Activated naive CD8-positive, alpha-beta T cell treated with anti-CD3 and anti-CD28 coated beads for 36 hours (primary cell): ENCODE data around the gene TNFAIP8. TPM values are rescaled to one million over a fixed set of nuclear protein-coding genes. Genes with fewer than 3 reads are reported as not detected.

ENCODE experiments used
- DNase-seq: peaks from one replicate; pipeline ENCODE4 v3.0.0; 2021
- H3K27ac Mint-ChIP-seq: one replicate; pipeline ENCODE4 v1.8.0; 2022; ENCODE audit warnings: mild to moderate bottlenecking, moderate library complexity, mixed read lengths
- H3K27me3 Mint-ChIP-seq: one replicate; pipeline ENCODE4 v1.8.0; 2022; ENCODE audit warnings: mild to moderate bottlenecking, mixed read lengths
- H3K36me3 Mint-ChIP-seq: one replicate; pipeline ENCODE4 v1.8.0; 2021; ENCODE audit warnings: mild to moderate bottlenecking, mixed read lengths
- H3K4me1 Mint-ChIP-seq: one replicate; pipeline ENCODE4 v1.8.0; 2021; ENCODE audit warnings: mixed read lengths
- H3K4me3 Mint-ChIP-seq: one replicate; pipeline ENCODE4 v1.8.0; 2022; ENCODE audit warnings: mild to moderate bottlenecking, moderate library complexity, mixed read lengths
- H3K9me3 Mint-ChIP-seq: one replicate; pipeline ENCODE4 v1.8.0; 2022; ENCODE audit warnings: mixed read lengths
- total RNA-seq, 2 experiments: library from RNA; stranded (reverse); gene quantifications; one replicate each; pipeline ENCODE4 v1.2.3, GENCODE V29; 2021

Gene TNFAIP8
- total RNA-seq, 2 experiments from 2014 or later, result 176 to 178 TPM

DNA sequence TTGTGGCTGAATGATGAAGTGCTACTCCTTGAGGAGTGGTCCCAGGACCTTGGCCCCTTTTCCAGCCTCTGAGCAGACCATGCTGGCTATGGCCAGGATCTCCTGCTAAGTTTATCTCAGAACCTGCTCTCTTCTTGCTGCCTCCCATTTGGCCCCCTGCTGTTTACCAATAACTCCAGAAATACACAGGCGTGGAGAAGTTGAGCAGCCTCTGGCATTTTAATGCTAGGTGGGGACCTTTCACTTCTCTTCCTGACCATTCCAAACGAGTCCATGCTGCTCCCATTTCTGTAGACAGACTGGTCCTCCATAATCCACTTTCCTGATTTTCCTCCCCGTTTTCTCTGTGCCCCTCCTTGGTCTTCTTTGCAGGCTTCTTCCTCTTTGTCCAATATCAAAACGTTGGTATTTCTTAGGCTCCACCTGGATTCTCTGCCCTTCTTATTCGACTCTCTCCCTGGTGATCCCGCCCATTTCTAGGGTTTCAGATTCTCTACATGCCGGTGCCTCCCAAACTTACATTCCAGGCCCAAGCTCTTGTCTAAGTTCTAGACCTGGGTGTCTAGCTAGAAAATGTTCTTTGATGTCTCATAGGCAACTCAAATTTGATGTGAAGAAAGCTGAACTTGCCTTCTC lies 33.4 kb upstream of the TNFAIP8 start:
- peaks cover 48% of the 10 kb centered on the region for H3K36me3 Mint-ChIP-seq
- H3K27ac Mint-ChIP-seq, result peak overlapping the region; percentile 91
- H3K4me1 Mint-ChIP-seq, result peaks cover 82% of the 10 kb centered on the region
- peak overlapping the region; percentile 57 for H3K4me3 Mint-ChIP-seq
- DNase-seq, result no peak
- H3K27me3 Mint-ChIP-seq, result no peaks in the 10 kb centered on the region
- H3K9me3 Mint-ChIP-seq, result no peaks in the 10 kb centered on the region

GRCh38 chr5:119322948-119323537 lies 32.8 kb upstream of the TNFAIP8 start:
- Mint-ChIP-seq H3K9me3 (no peaks in the 10 kb centered on the region), H3K27ac (peak overlapping the region; percentile 91), H3K27me3 (no peaks in the 10 kb centered on the region), H3K36me3 (peaks cover 48% of the 10 kb centered on the region), H3K4me3 (peak overlapping the region; percentile 57), H3K4me1 (peaks cover 86% of the 10 kb centered on the region)
- no peak for DNase-seq

DNA sequence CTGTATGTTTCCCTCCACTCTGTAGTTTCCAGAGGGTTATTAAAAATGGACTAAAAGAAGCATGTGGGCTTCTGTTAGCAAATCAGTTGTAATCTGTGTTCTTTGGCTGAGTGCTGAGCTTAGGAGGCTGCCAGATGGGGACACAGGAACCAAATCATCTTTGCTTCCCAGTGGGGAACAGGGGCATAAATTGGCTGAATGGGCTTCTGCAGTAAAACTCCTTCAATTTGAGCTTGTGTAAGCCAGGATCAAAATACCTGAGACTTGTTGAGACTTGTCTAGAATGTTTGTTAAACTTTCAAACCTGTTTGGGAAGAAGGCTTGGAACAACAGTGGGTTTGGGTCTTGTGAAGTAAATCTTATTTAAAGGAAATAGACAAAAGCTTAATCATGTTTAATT lies 32.2 kb upstream of the TNFAIP8 start:
- H3K36me3 Mint-ChIP-seq, result peaks cover 44% of the 10 kb centered on the region
- peaks cover 86% of the 10 kb centered on the region for H3K4me1 Mint-ChIP-seq
- no peak overlapping the region for H3K4me3 Mint-ChIP-seq
- H3K27me3 Mint-ChIP-seq, result no peaks in the 10 kb centered on the region
- peak overlapping the region; percentile 91 for H3K27ac Mint-ChIP-seq
- no peak for DNase-seq
- no peaks in the 10 kb centered on the region for H3K9me3 Mint-ChIP-seq

- H3K27ac Mint-ChIP-seq, result no peak overlapping the region
These were observed 31.0 kb upstream of the TNFAIP8 start for GRCh38 chr5:119324842-119325241.

DNA sequence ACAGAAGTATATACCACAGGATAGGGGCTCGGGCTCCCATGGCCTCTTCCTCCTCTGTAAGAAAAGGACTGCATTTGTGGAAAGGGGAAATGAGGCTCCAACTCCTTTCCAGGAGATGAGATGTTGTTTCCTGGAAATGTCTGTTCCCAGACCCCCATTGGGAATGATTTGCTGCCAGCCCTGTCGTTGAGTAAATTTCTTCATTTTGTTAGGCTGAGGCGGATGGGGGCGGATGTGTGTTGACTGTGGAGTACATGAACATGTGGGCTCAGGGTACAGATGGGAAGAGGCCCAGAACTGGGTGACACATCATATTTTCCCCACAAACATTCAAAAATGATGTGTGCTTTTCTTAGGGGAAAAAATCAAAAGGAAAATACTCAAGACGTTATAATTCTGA lies 28.8 kb upstream of the TNFAIP8 start:
- no peaks in the 10 kb centered on the region for H3K27me3 Mint-ChIP-seq
- H3K36me3 Mint-ChIP-seq, result peaks cover 34% of the 10 kb centered on the region
- H3K4me1 Mint-ChIP-seq, result peaks cover 88% of the 10 kb centered on the region
- no peaks in the 10 kb centered on the region for H3K9me3 Mint-ChIP-seq
- no peak for DNase-seq
- H3K4me3 Mint-ChIP-seq, result peak overlapping the region; percentile 59
- peak overlapping the region; percentile 96 for H3K27ac Mint-ChIP-seq

More at GRCh38 chr5:119324842-119325241, 31.0 kb upstream of the TNFAIP8 start:
- Mint-ChIP-seq H3K36me3 (peaks cover 39% of the 10 kb centered on the region), H3K4me1 (peaks cover 87% of the 10 kb centered on the region), H3K9me3 (no peaks in the 10 kb centered on the region), H3K4me3 (no peak overlapping the region), H3K27me3 (no peaks in the 10 kb centered on the region)
- no peak for DNase-seq

DNA sequence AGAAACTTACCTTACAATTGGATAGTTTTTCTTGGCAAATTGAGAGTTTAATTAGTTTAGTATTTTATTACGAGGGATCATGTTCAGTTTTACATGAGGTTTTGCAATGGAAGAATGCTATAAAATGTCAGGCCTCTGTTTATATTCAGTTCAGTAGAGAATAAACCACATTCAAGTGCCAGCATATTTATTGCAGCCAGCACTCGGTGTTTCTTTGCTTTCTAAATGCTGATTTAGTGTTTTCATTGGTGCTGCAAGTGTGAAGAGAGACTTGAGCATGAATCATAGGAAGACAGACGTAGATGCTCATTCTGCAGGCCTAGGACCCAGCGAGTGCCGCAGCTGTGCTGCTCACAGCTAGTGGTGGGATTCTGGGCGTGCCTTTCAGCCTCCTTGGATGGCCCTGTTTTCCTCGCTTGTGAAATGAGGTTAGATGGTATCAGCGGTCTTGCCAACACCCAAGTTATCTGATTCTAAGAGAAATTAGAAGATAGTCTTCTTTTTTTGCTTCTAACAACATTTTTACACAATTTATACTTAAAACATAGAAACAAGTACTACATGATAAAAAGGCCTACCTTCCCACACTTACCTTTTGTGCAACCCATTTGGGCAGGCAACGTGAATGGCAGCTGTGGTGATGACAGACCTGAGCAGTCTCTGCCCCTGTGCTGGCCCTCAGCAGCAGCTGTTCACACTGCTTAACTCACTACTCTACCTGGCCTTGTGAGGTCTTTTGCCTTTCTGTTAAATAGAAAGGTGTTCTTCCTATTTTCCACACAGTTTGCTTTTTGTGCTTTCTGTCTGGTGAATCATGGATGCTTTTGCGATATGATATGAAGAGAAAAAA lies 26.8 kb upstream of the TNFAIP8 start:
- peak overlapping the region; percentile 96 for H3K27ac Mint-ChIP-seq
- H3K36me3 Mint-ChIP-seq, result peaks cover 34% of the 10 kb centered on the region
- H3K4me3 Mint-ChIP-seq, result peak overlapping the region; percentile 15

DNA sequence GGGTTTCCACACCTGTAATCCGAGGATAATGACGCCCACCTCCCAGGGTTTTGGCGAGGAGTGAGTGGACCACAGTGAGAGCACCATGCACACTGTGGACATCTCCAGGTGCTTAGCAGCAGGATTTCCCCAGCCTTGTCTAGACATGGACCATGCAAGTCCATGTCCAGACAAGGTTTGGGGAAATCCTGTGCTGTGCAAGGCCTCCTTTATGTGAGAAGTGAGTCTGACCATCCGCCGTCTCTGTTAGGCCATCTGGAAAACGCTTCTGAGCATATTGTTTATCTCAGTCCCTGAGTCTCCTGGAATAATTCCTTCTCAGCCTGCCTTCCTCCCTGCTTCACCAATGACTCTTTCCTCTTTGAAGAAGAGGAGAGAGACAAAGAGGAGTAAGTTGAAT lies 26.2 kb upstream of the TNFAIP8 start:
- Mint-ChIP-seq H3K4me1 (peaks cover 85% of the 10 kb centered on the region), H3K9me3 (no peaks in the 10 kb centered on the region), H3K4me3 (peak overlapping the region; percentile 49), H3K27ac (peak overlapping the region; percentile 96), H3K36me3 (peaks cover 38% of the 10 kb centered on the region), H3K27me3 (no peaks in the 10 kb centered on the region)
- DNase-seq, result no peak

More for the DNA sequence above, 26.8 kb upstream of the TNFAIP8 start:
- Mint-ChIP-seq H3K4me1 (peaks cover 86% of the 10 kb centered on the region), H3K9me3 (no peaks in the 10 kb centered on the region), H3K27me3 (no peaks in the 10 kb centered on the region)
- DNase-seq, result peak; percentile 69

- Mint-ChIP-seq H3K36me3 (peaks cover 39% of the 10 kb centered on the region), H3K4me1 (peaks cover 92% of the 10 kb centered on the region), H3K27me3 (no peaks in the 10 kb centered on the region), H3K4me3 (peak overlapping the region; percentile 49), H3K9me3 (no peaks in the 10 kb centered on the region), H3K27ac (peak overlapping the region; percentile 96)
- peak; percentile 57 for DNase-seq
These were observed 25.2 kb upstream of the TNFAIP8 start for GRCh38 chr5:119330367-119331183.

DNA sequence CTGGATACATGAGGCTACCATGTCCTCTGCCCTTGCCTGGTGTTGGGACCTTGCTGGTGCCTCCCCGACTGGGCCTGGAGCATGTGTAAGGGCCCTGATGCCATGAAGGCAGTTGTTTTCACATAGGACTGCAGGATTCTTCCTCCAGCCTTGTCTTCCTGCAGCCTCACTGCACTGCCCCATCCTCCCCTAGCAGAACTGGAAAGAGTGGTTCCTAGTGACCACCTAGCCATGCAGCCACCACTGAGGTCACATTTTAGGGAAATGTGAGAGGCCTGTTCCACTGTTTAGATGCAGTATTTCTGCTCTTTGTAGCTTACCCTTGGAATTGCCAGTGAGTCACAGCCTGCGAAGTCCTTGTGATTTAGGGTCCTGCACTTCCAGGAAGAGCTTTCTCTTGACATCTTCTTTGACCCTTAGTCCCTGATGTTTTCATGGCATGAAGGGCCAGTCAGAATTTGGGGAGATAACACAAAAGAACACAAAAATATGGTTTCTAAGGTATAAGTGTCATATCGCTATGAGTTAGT lies 24.2 kb upstream of the TNFAIP8 start:
- Mint-ChIP-seq H3K4me3 (peak overlapping the region; percentile 33), H3K36me3 (peaks cover 31% of the 10 kb centered on the region), H3K9me3 (no peaks in the 10 kb centered on the region), H3K4me1 (peaks cover 89% of the 10 kb centered on the region), H3K27me3 (no peaks in the 10 kb centered on the region), H3K27ac (peak overlapping the region; percentile 96)
- DNase-seq, result no peak

DNA sequence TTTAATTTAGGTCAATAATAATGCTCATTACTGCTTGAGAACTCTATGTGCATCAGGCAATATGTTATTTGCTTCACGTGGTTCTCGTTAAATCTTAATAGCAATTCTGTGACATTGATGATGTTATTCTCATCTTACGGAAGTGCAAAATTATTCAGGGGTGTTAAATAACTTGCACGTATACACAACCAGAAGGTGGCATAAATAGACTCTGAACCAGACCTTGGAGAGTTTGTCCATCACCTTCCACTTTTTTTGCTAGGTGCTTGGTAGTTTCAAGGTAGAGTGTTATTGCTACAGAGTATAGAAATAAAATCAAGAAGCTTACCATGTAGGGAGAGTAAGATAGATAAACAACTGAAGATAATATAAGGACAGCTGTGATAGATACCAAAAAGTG lies 23.6 kb upstream of the TNFAIP8 start:
- peaks cover 89% of the 10 kb centered on the region for H3K4me1 Mint-ChIP-seq
- no peaks in the 10 kb centered on the region for H3K27me3 Mint-ChIP-seq
- peak overlapping the region; percentile 76 for H3K4me3 Mint-ChIP-seq
- peak overlapping the region; percentile 96 for H3K27ac Mint-ChIP-seq
- peaks cover 34% of the 10 kb centered on the region for H3K36me3 Mint-ChIP-seq
- DNase-seq, result no peak
- no peaks in the 10 kb centered on the region for H3K9me3 Mint-ChIP-seq

- Mint-ChIP-seq H3K4me1 (peaks cover 88% of the 10 kb centered on the region), H3K27ac (peak overlapping the region; percentile 96), H3K4me3 (peak overlapping the region; percentile 76), H3K9me3 (no peaks in the 10 kb centered on the region), H3K27me3 (no peaks in the 10 kb centered on the region), H3K36me3 (peaks cover 34% of the 10 kb centered on the region)
- no peak for DNase-seq
These were observed 22.8 kb upstream of the TNFAIP8 start for GRCh38 chr5:119332978-119333401.

DNA sequence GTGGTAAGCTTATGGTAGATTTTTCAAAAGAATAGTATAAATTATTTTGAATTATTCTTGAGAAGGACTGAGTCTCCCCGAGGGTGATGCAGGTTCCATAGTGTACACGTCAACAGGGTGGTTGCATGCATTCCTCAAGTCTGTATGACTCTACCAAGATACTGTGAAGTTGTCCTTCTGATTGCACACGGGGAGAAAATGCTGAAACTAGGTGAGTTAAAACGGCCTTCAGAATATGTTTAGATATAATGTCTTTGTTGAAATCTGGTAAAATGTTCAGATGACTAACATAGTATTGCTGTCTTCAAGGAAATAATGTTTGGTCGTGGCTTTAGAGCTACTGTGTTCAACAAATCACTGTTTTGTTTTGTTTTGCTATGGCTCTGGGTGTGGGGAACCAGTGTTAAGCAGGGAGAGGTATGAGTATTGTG lies 22.4 kb upstream of the TNFAIP8 start:
- H3K9me3 Mint-ChIP-seq, result no peaks in the 10 kb centered on the region
- no peak for DNase-seq

DNA sequence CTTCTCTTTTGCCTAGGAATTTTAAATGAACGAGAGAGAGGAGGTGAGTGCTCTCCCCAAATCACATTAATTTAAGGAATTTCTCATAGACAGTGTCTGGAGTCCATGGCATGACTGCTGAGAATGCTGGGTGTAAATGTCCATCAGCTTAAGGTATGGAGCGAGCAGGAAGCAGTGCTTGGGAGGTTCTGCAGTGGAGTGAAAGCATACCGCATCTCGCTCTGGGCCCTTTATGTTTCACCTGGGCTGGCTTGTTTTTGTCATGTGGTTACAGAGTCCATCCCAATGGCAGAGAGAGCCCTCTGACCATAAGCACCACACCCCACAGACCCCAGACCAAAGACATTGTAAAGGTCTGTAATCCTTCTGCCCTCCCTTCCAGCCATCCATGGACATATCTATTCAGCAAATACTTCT lies 20.6 kb upstream of the TNFAIP8 start:
- DNase-seq, result no peak
- H3K4me1 Mint-ChIP-seq, result peaks cover 89% of the 10 kb centered on the region
- H3K27ac Mint-ChIP-seq, result peak overlapping the region; percentile 97
- no peaks in the 10 kb centered on the region for H3K27me3 Mint-ChIP-seq
- H3K4me3 Mint-ChIP-seq, result peak overlapping the region; percentile 72
- no peaks in the 10 kb centered on the region for H3K9me3 Mint-ChIP-seq
- H3K36me3 Mint-ChIP-seq, result peaks cover 34% of the 10 kb centered on the region

More for the DNA sequence above, 22.4 kb upstream of the TNFAIP8 start:
- Mint-ChIP-seq H3K4me1 (peaks cover 89% of the 10 kb centered on the region), H3K27ac (peak overlapping the region; percentile 96), H3K27me3 (no peaks in the 10 kb centered on the region), H3K36me3 (peaks cover 36% of the 10 kb centered on the region), H3K4me3 (peak overlapping the region; percentile 76)

GRCh38 chr5:119336262-119336661 lies 19.6 kb upstream of the TNFAIP8 start:
- Mint-ChIP-seq H3K27me3 (no peaks in the 10 kb centered on the region), H3K4me1 (peaks cover 88% of the 10 kb centered on the region), H3K27ac (peak overlapping the region; percentile 97), H3K36me3 (peaks cover 34% of the 10 kb centered on the region), H3K4me3 (peak overlapping the region; percentile 44), H3K9me3 (no peaks in the 10 kb centered on the region)
- DNase-seq, result no peak
